ENCODE measurements around the gene TATDN2. TPM values are rescaled to one million over a fixed set of nuclear protein-coding genes. Genes with fewer than 3 reads are reported as not detected.
A peak's percentile ranks its signal among the peaks of the same experiment; 100 is the strongest.

TATDN2 gene
- total and polyA plus RNA-seq, 9 of the 15 experiments (the other 6 are each of a cell fraction or from before 2014, with no cell fraction given): 5.2 to 44.7 (median 25.8) TPM

- ChIA-PET CTCF (ENCODE audit: low intra/inter-chr PET ratio) (no interaction called here), POLR2A (interaction anchor here (0.6 kb wide), 2 partner anchors 23 to 51 kb away, joined by 3 to 4 read pairs; no protein-coding TSS in a partner anchor)
- no TSS peak for BruUV-seq (replicated peaks)
- Histone ChIP-seq H4K20me1 (replicated peaks; ENCODE audit: control insufficient read depth, insufficient read depth, low read length) (no peaks in the 10 kb centered on the region), H3K4me1 (replicated peaks in 1 of 2; ENCODE audit: control insufficient read depth in 2 of 2, insufficient read depth in 2 of 2, low read length in 2 of 2) (peaks cover 6 to 10% of the 10 kb centered on the region in 2 experiments; a peak in 3 of 5 replicates), H3K4me2 (ENCODE audit: insufficient read depth, low read length) (peak overlapping the region; percentile 39), H3K79me2 (ENCODE audit: control insufficient read depth, insufficient read depth, low read length) (no peaks in the 10 kb centered on the region), H3K9me3 (replicated peaks; ENCODE audit: control insufficient read depth, insufficient read depth, low read depth, low read length) (peaks cover 2% of the 10 kb centered on the region; the same call in 1 of the 2 replicates), H2AFZ (ENCODE audit: low read depth, low read length) (peak overlapping the region; percentile 73), H3K27me3 (ENCODE audit: control insufficient read depth in 2 of 2, insufficient read depth in 2 of 2, low read length in 2 of 2) (no peaks in the 10 kb centered on the region), H3K4me3 (no peak overlapping the region), H3K36me3 (ENCODE audit: control insufficient read depth, insufficient read depth, low read length) (no peaks in the 10 kb centered on the region; the same call in 2 of the 3 replicates), H3K9me1 (ENCODE audit: control insufficient read depth, insufficient read depth, low read length) (no peaks in the 10 kb centered on the region), H3K9ac (ENCODE audit: insufficient read depth in 1 of 2, low read depth in 2 of 2, low read length in 2 of 2) (peak overlapping the region in 1 of 2 experiments; percentile 54; a peak in 1 of 4 replicates), H3K27ac (ENCODE audit: extremely low read depth, low read depth, low read length) (no peak overlapping the region)
- ATAC-seq: no peak
- WGBS (ENCODE audit: insufficient coverage, low coverage, missing lambda C conversion rate): 73% methylated on average over 6 of the region's 6 CpGs
- in situ Hi-C loops (cut with MboI) (no loop called here), intact Hi-C loops (cut with micrococcal nuclease) (no loop called here)
- no peak for DNase-seq (ENCODE audit: extremely low read depth in 1 of 4, low spot score in 3 of 4)
- no peak for FAIRE-seq
- no peak for TF ChIP-seq SP1 (CRISPR knock-in tag; IDR thresholded peaks at IDR 0.05)
- TF ChIP-seq DIDO1 (tag; IDR thresholded peaks at IDR 0.05; ENCODE audit: low read depth): no peak
- peak; percentile 68 for TF ChIP-seq RBM25 (IDR thresholded peaks at IDR 0.05; ENCODE audit: low read depth, low read length, severe bottlenecking)
- TF ChIP-seq DNMT1 (IDR thresholded peaks at IDR 0.05): no peak
- peak; percentile 63; the same call in 1 of the 2 replicates for TF ChIP-seq BCOR (IDR thresholded peaks at IDR 0.05)
- peak in 1 of 2 experiments; percentile 42; a peak in 2 of 4 replicates for TF ChIP-seq KDM1A (IDR thresholded peaks at IDR 0.05)
- TF ChIP-seq ZFP91 (CRISPR knock-in tag; IDR thresholded peaks at IDR 0.05): no peak
- no peak for TF ChIP-seq ATF7 (IDR thresholded peaks at IDR 0.05)
- TF ChIP-seq, protein P1, sequence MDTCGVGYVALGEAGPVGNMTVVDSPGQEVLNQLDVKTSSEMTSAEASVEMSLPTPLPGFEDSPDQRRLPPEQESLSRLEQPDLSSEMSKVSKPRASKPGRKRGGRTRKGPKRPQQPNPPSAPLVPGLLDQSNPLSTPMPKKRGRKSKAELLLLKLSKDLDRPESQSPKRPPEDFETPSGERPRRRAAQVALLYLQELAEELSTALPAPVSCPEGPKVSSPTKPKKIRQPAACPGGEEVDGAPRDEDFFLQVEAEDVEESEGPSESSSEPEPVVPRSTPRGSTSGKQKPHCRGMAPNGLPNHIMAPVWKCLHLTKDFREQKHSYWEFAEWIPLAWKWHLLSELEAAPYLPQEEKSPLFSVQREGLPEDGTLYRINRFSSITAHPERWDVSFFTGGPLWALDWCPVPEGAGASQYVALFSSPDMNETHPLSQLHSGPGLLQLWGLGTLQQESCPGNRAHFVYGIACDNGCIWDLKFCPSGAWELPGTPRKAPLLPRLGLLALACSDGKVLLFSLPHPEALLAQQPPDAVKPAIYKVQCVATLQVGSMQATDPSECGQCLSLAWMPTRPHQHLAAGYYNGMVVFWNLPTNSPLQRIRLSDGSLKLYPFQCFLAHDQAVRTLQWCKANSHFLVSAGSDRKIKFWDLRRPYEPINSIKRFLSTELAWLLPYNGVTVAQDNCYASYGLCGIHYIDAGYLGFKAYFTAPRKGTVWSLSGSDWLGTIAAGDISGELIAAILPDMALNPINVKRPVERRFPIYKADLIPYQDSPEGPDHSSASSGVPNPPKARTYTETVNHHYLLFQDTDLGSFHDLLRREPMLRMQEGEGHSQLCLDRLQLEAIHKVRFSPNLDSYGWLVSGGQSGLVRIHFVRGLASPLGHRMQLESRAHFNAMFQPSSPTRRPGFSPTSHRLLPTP (IDR thresholded peaks at IDR 0.05; ENCODE audit: borderline replicate concordance, extremely low read depth, insufficient read length): no peak
These were observed 12.7 kb upstream of the TATDN2 start for GRCh38 chr3:10235551-10235950.

Measured in K562 (cell line).